Subcutaneous preadipocyte (primary cell): Measurements from ENCODE around the gene DNAAF6. TPM values are rescaled to one million over a fixed set of nuclear protein-coding genes. Genes with fewer than 3 reads are reported as not detected.

Experiments used
- small RNA-seq: library from RNA; depleted of rRNA; stranded (forward); fragments of <200 nt; gene quantifications from one replicate; pipeline ENCODE3, GENCODE V24; 2012
- total RNA-seq: library from RNA; depleted of rRNA; stranded (reverse); fragments of >200 nt; gene quantifications from 2 replicates; pipeline ENCODE4 v1.2.3, GENCODE V29; 2012

The DNAAF6 gene
- not detected in 2 replicates for total RNA-seq

DNA sequence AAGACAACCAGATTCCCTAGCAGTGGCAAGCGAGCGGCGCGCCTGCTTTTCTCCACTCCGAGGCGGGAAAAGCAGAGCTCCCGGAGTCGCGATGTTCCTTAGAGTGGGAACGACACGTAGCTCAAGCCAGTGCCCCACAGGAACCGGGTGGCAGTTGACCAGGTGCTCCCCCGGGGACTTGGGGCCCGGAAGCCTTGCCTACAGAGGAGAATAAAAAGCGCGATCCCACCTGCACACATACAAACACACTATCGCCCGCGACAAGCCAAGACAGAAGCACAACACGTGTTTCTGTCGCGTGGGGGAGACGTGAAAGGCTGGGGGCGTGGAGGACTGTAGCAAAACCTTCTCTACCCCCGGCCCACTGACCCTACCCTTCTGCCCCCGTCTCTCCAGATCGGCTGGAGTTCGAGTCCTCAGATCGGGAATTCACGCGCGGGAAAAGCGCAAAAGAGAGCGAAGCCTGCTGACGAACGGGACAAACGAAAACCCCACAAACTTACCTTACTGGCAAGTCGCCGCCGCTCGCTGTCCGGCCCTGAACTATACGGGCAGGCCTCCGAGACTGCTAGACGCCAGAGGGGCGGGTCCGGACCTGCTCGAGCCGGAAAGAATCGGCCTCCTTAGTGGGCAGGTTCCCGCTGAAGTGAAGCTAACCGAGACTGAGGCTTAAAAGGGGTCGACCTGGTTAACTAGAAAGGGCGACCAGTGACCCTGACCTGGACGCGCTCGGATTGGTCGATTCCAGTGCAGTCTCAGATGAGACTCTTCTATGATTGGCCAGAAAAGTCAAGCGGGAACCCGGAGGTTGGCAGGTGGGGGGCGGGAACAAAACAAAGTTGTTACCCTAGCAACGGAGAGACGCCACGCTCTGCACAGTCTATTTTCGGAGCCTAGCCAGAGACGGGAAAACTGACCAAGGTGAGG is at the start of gene DNAAF6, which contains the start of gene NUP62CL:
Gene DNAAF6 (plus strand): TSS at position 842 of the 927 bp plus-strand sequence. CDS start 6,265 bp downstream, outside the sequence.
Gene NUP62CL (minus strand): TSS at position 664 of the 927 bp plus-strand sequence. CDS start 31,287 bp downstream, outside the sequence.

Small RNA genes within 50 kb of the gene (small RNA-seq; reads per million reads assigned to genes)
- not detected for gene RF00019

Other genes with a start within 250 kb of the DNAAF6 start
- 19.8 and 26.0 TPM in 2 replicates for gene MORC4, start 206.4 kb upstream of the DNAAF6 start, total RNA-seq
- 10.3 and 10.8 TPM in 2 replicates for gene RBM41, start 87.8 kb upstream of the DNAAF6 start, total RNA-seq
- 0.37 and 0.39 TPM in 2 replicates for gene NUP62CL, start 178 bp upstream of the DNAAF6 start, total RNA-seq
- gene FRMPD3, start 243.0 kb downstream of the DNAAF6 start, total RNA-seq = not detected in 2 replicates